Sigmoid colon (tissue), 7 donors: ENCODE data around the gene KDR. TPM values are rescaled to one million over a fixed set of nuclear protein-coding genes. Genes with fewer than 3 reads are reported as not detected.
A peak's percentile ranks its signal among the peaks of the same experiment; 100 is the strongest.

Experiments
- DNase-seq: peaks from one replicate; pipeline ENCODE4 v3.0.0-alpha.2; 2019
- H3K27ac ChIP-seq, 4 donors: fragments of 200-600 bp; sonication (generic); one replicate each; pipeline ENCODE4 v1.5.1; 2016 to 2019; ENCODE audit warnings: mild to moderate bottlenecking in 1 of 4
- H3K27me3 ChIP-seq, 3 donors: fragments of 200-600 bp; sonication (generic); one replicate each; pipeline ENCODE4 v1.5.1; 2019; ENCODE audit warnings: mild to moderate bottlenecking in 1 of 3
- H3K36me3 ChIP-seq, 4 donors: fragments of 200-600 bp; sonication (generic); one replicate each; pipeline ENCODE4 v1.5.1; 2016 to 2019
- H3K4me1 ChIP-seq, 4 donors: fragments of 200-600 bp; sonication (generic); one replicate each; pipeline ENCODE4 v1.5.1; 2017 to 2019
- H3K4me3 ChIP-seq, 4 donors: fragments of 200-600 bp; sonication (generic); one replicate each; pipeline ENCODE4 v1.5.1; 2017 to 2019; ENCODE audit warnings: mild to moderate bottlenecking in 2 of 4, moderate library complexity in 1 of 4
- H3K9me3 ChIP-seq, 4 donors: fragments of 200-600 bp in 3 of 4; sonication (generic) in 3 of 4; one replicate each; pipeline versions ENCODE4 v1.5.1 to v1.6.1; 2013 to 2019
- CTCF ChIP-seq, 4 experiments: fragments of 450-650 bp in 3 of 4; fragments of 200-600 bp in 1 of 4; IDR thresholded peaks; one replicate each; pipeline ENCODE4 v1.5.1; 2016 to 2019; ENCODE audit warnings: antibody characterized with exemption in 4 of 4, mild to moderate bottlenecking in 3 of 4, moderate library complexity in 2 of 4
- EP300 ChIP-seq, 4 donors: sonication (generic); formaldehyde crosslinking; IDR thresholded peaks; one replicate each; pipeline ENCODE4 v1.6.1; 2017; ENCODE audit warnings: antibody characterized with exemption in 4 of 4
- POLR2A ChIP-seq, 2 donors: fragments of 450-650 bp; IDR thresholded peaks; one replicate each; pipeline ENCODE4 v1.6.1; 2016; ENCODE audit warnings: antibody characterized with exemption in 2 of 2, mild to moderate bottlenecking in 2 of 2, moderate library complexity in 2 of 2
- POLR2AphosphoS5 ChIP-seq, 4 donors: sonication (generic); formaldehyde crosslinking; IDR thresholded peaks; one replicate each; pipeline ENCODE4 v1.6.1; 2017; ENCODE audit warnings: antibody characterized with exemption in 4 of 4
- WGBS, 2 donors: extraction: QIAGEN DNeasy Blood & Tissue Kit; methylation state at CpG; one replicate each; pipeline ENCODE4 v1.1.7; 2013; 5-methylcytosine and 5-hydroxymethylcytosine counted together
- intact Hi-C: fragments of 100-400 bp; cut with DNase I; formaldehyde crosslinking; loops from one replicate; pipeline ENCODE4 v1.15.1; 2023
- polyA plus RNA-seq, 3 donors: library from polyadenylated mRNA; stranded (reverse); fragments of 200-250 nt; gene quantifications; one replicate each; pipeline ENCODE4 v1.2.3, GENCODE V29; 2013
- total RNA-seq, 4 donors: library from RNA; depleted of rRNA; stranded (reverse); fragments of >200 nt; gene quantifications; one replicate each; pipeline ENCODE4 v1.1.0, GENCODE V29; 2016
- donor health status: healthy with polysubstance abuse.
- donor health status: Bipolar disorder and iron deficiency.
- donor health status: healthy.

Gene KDR
- total and polyA plus RNA-seq, 7 donors, result 0.69 to 14.2 (median 9.9) TPM

- DNase-seq, result no peak
- H3K27ac ChIP-seq, result no peak overlapping the region
- H3K4me3 ChIP-seq, result no peak overlapping the region
- no peaks in the 10 kb centered on the region for H3K36me3 ChIP-seq
- TF ChIP-seq POLR2A (IDR thresholded peaks at IDR 0.05) (no peak), CTCF (IDR thresholded peaks at IDR 0.05) (no peak), POLR2AphosphoS5 (IDR thresholded peaks at IDR 0.05) (no peak), EP300 (IDR thresholded peaks at IDR 0.05) (no peak)
- H3K27me3 ChIP-seq, result no peaks in the 10 kb centered on the region
- H3K4me1 ChIP-seq, result no peaks in the 10 kb centered on the region
- intact Hi-C loops, result no loop called here
- 46 to 64% methylated on average over 1 of the region's 1 CpG for WGBS, 2 donors
- no peaks in the 10 kb centered on the region for H3K9me3 ChIP-seq
Measured at GRCh38 chr4:55132775-55133174, 7.4 kb upstream of the KDR start.

GRCh38 chr4:55127521-55127920, 2.1 kb upstream of the KDR start:
- no peak for DNase-seq
- no peak for TF ChIP-seq POLR2A (IDR thresholded peaks at IDR 0.05)
- TF ChIP-seq POLR2AphosphoS5 (IDR thresholded peaks at IDR 0.05), result no peak
- no peak for TF ChIP-seq EP300 (IDR thresholded peaks at IDR 0.05)
- TF ChIP-seq CTCF (IDR thresholded peaks at IDR 0.05), result no peak
- Histone ChIP-seq H3K4me1 (peaks cover 0 to 5% (median 0%) of the 10 kb centered on the region in 4 donors), H3K27ac (no peak overlapping the region), H3K9me3 (no peaks in the 10 kb centered on the region), H3K27me3 (peaks cover 0 to 29% (median 0%) of the 10 kb centered on the region in 3 donors), H3K36me3 (no peaks in the 10 kb centered on the region), H3K4me3 (no peak overlapping the region)
- WGBS, 2 donors, result 60 to 66% methylated on average over 4 of the region's 4 CpGs
- intact Hi-C loops, result no loop called here

GRCh38 chr4:55127053-55127452, 1.7 kb upstream of the KDR start:
- Histone ChIP-seq H3K27me3 (peaks cover 0 to 29% (median 0%) of the 10 kb centered on the region in 3 donors), H3K4me1 (peaks cover 0 to 5% (median 0%) of the 10 kb centered on the region in 4 donors), H3K36me3 (no peaks in the 10 kb centered on the region), H3K27ac (no peak overlapping the region), H3K9me3 (no peaks in the 10 kb centered on the region), H3K4me3 (no peak overlapping the region)
- TF ChIP-seq POLR2A (IDR thresholded peaks at IDR 0.05) (no peak), EP300 (IDR thresholded peaks at IDR 0.05) (no peak), CTCF (IDR thresholded peaks at IDR 0.05) (no peak), POLR2AphosphoS5 (IDR thresholded peaks at IDR 0.05) (no peak)
- intact Hi-C loops, result no loop called here
- no peak for DNase-seq
- 85 to 90% methylated on average over 3 of the region's 3 CpGs for WGBS, 2 donors

GRCh38 chr4:55125763-55126541, 557 bp upstream of the KDR start:
- Histone ChIP-seq H3K4me3 (peak overlapping the region in 3 of 4 donors; percentile 29 to 40 (median 36)), H3K27me3 (peaks cover 0 to 29% (median 0%) of the 10 kb centered on the region in 3 donors), H3K27ac (no peak overlapping the region), H3K36me3 (no peaks in the 10 kb centered on the region), H3K9me3 (no peaks in the 10 kb centered on the region), H3K4me1 (peaks cover 0 to 5% (median 0%) of the 10 kb centered on the region in 4 donors)
- no peak for DNase-seq
- TF ChIP-seq EP300 (IDR thresholded peaks at IDR 0.05) (no peak), POLR2A (IDR thresholded peaks at IDR 0.05) (no peak), CTCF (IDR thresholded peaks at IDR 0.05) (no peak), POLR2AphosphoS5 (IDR thresholded peaks at IDR 0.05) (no peak)
- intact Hi-C loops, result no loop called here
- WGBS, 2 donors, result 5 to 19% methylated on average over 32 of the region's 32 CpGs
